NB4 (cell line): Measurements from ENCODE around the gene CDK14.

Experiments used
- POLR2A ChIP-seq: IDR thresholded peaks from 2 replicates; pipeline ENCODE4 v1.6.1; 2011; ENCODE audit warnings: mild to moderate bottlenecking; ENCODE audit not compliant: insufficient read length; ENCODE audit errors: extremely low read depth
- TF ChIP-seq, protein P1 (sequence below): IDR thresholded peaks from one replicate; pipeline ENCODE4 v1.5.1; 2012; ENCODE audit warnings: low read depth, low read length

- TF ChIP-seq, protein P1, sequence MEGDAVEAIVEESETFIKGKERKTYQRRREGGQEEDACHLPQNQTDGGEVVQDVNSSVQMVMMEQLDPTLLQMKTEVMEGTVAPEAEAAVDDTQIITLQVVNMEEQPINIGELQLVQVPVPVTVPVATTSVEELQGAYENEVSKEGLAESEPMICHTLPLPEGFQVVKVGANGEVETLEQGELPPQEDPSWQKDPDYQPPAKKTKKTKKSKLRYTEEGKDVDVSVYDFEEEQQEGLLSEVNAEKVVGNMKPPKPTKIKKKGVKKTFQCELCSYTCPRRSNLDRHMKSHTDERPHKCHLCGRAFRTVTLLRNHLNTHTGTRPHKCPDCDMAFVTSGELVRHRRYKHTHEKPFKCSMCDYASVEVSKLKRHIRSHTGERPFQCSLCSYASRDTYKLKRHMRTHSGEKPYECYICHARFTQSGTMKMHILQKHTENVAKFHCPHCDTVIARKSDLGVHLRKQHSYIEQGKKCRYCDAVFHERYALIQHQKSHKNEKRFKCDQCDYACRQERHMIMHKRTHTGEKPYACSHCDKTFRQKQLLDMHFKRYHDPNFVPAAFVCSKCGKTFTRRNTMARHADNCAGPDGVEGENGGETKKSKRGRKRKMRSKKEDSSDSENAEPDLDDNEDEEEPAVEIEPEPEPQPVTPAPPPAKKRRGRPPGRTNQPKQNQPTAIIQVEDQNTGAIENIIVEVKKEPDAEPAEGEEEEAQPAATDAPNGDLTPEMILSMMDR, result no peak
- TF ChIP-seq POLR2A, result no peak
Measured at GRCh38 chr7:90833443-90833842, 237.3 kb downstream of the CDK14 start.
